Dendritic cell treated with granulocyte-macrophage colony-stimulating factor and Interleukin-4, amounts not matched to agents 40 ng/mL and 50 ng/mL, for 4 days (primary cell): Measurements from ENCODE around the gene CD34.
"Not testable (repeated sequence)": the region's sequence is repeated elsewhere in the genome, so short reads cannot be mapped to it uniquely, and the experiment has no call there.

ENCODE experiments used
- H3K27ac Mint-ChIP-seq: one replicate; pipeline ENCODE4 v1.8.0; 2022; ENCODE audit warnings: mild to moderate bottlenecking, mixed read lengths
- H3K27me3 Mint-ChIP-seq: one replicate; pipeline ENCODE4 v1.8.0; 2022; ENCODE audit warnings: mild to moderate bottlenecking, mixed read lengths
- H3K36me3 Mint-ChIP-seq: one replicate; pipeline ENCODE4 v1.8.0; 2022; ENCODE audit warnings: low read depth, mixed read lengths
- H3K4me1 Mint-ChIP-seq: one replicate; pipeline ENCODE4 v1.8.0; 2022; ENCODE audit warnings: low read depth, mixed read lengths
- H3K4me3 Mint-ChIP-seq: one replicate; pipeline ENCODE4 v1.8.0; 2022; ENCODE audit warnings: mild to moderate bottlenecking, moderate library complexity, mixed read lengths
- H3K9me3 Mint-ChIP-seq: one replicate; pipeline ENCODE4 v1.8.0; 2022; ENCODE audit warnings: mixed read lengths
- intact Hi-C: fragments of 100-400 bp; cut with micrococcal nuclease; formaldehyde crosslinking; loops from one replicate; pipeline ENCODE4 v1.15.0; 2022

The CD34 gene

DNA sequence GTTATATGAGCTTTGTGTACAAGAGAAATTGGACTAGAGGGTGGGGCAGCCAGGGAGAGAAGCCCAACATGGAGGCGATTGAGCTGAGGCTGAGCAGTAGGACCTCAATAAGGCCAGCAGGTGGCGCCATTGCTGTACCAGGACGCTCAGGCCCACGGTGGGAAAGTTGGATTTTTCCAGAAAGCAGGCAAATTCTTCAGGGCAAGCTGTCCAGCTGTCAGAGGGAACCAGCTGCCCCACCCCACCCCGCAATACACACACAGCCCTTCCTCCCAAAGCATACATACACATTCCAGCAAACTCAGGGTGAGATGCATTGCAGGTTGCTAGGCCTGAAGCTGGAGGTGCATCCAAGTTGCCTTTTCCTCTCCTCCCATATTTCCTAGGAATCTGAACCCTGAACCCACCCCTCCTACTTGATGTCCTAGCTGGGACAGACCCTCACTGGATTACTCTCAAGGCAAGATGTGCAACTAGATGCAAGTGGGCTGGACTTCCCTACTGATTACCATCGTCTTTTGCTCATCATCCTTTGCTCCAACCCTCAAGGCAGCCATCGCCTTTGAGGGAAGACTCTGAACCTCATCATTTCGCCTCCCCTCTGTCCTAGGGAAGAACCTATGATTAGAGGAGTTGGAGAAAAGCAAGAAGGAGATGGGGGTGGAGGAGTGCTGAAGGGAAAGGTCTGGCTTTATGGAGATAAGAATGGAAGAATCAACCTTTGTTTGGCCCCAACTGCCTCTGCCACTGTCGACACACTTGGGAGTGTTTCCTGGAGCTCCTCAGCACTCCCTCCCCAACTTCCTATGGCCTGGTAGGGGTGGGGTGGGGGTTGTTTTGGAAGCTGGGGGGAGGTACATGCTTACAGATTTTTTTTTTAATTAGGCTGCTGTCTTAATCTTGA lies 25.5 kb downstream of the CD34 start:
- Mint-ChIP-seq H3K9me3 (no peaks in the 10 kb centered on the region), H3K27ac (peak overlapping the region; percentile 30), H3K27me3 (peaks cover 10% of the 10 kb centered on the region), H3K36me3 (no peaks in the 10 kb centered on the region), H3K4me1 (peaks cover 64% of the 10 kb centered on the region), H3K4me3 (no peak overlapping the region)
- intact Hi-C loops = loop anchor here (1.0 to 5.0 kb wide), 3 partner anchors 58 to 113 kb away; no protein-coding TSS in a partner anchor

DNA sequence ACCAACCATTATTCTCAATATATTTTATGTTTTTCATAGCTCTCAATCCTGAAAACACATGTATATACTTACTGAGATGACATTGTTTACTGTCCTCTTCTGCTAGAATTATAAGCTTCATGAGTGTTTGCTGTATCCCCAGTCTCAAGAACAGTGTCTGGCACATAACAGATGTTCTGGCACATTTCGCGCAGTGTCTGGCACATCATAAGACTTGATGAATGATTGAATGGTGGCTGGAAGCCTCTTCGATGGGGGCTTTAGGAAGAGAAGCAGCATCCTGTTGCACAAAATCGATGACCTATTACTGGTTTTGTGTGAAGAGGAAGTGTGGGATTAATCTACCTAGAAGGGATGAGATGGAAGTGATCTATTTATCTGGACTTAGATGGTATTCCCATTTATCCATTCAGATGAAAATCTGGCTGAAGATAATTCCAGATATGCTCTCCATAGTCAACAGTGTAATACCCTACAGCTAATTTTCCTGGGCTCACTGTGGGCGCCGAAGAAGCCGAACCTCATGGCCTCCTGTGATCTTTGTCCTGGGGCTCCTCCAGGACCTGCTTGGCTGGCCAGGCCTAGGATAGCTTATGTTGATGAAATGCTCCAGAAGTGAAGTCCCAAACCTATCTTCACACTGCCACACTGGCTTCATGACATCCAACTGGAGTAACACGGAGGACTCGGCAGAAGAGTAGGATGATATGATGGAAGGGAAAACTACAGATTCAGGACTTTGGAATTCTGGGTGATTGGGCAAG lies 26.5 kb downstream of the CD34 start:
- intact Hi-C loops = loop anchor here (1.0 to 5.0 kb wide), 3 partner anchors 57 to 114 kb away; no protein-coding TSS in a partner anchor
- H3K4me3 Mint-ChIP-seq = no peak overlapping the region
- H3K27ac Mint-ChIP-seq = no peak overlapping the region
- H3K4me1 Mint-ChIP-seq = peaks cover 57% of the 10 kb centered on the region
- H3K9me3 Mint-ChIP-seq = no peaks in the 10 kb centered on the region
- no peaks in the 10 kb centered on the region for H3K36me3 Mint-ChIP-seq
- H3K27me3 Mint-ChIP-seq = peaks cover 10% of the 10 kb centered on the region

DNA sequence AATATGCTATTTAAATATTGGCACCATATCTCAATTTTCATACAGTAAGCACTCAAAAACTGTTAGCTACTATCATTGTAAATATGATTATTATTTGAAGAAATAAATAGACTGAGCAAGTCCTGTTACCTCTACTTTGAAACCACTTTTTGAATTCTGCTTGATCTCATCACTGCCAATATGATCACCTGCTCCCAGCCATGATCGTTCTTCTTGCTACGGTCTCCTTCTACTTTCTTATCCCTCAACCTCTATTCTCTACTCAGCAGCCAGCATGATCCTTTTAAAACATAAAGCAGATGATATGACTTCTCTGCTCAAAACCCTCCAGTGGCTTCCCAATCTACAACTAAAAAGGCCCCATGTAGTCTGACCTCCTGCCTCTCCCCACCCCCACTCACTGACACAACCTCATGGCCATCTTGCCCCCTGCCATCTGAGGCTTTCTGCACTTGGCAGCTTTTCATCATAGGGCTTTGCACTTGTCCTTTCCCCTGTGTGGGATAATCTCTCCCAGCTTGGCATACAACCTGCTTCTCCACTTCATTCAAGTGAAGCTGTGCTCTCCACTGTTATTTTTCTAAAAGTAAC lies 27.2 kb downstream of the CD34 start:
- no peak overlapping the region for H3K4me3 Mint-ChIP-seq
- H3K27ac Mint-ChIP-seq = no peak overlapping the region

GRCh38 chr1:207883104-207883651 lies 27.7 kb downstream of the CD34 start:
- no peaks in the 10 kb centered on the region for H3K36me3 Mint-ChIP-seq
- intact Hi-C loops = no loop called here
- peaks cover 50% of the 10 kb centered on the region for H3K4me1 Mint-ChIP-seq
- peaks cover 7% of the 10 kb centered on the region for H3K27me3 Mint-ChIP-seq
- no peak overlapping the region for H3K4me3 Mint-ChIP-seq
- H3K9me3 Mint-ChIP-seq = no peaks in the 10 kb centered on the region
- H3K27ac Mint-ChIP-seq = no peak overlapping the region

More for the DNA sequence above, 27.2 kb downstream of the CD34 start:
- intact Hi-C loops = no loop called here
- H3K36me3 Mint-ChIP-seq = no peaks in the 10 kb centered on the region
- peaks cover 56% of the 10 kb centered on the region for H3K4me1 Mint-ChIP-seq
- no peaks in the 10 kb centered on the region for H3K9me3 Mint-ChIP-seq
- H3K27me3 Mint-ChIP-seq = peaks cover 10% of the 10 kb centered on the region

DNA sequence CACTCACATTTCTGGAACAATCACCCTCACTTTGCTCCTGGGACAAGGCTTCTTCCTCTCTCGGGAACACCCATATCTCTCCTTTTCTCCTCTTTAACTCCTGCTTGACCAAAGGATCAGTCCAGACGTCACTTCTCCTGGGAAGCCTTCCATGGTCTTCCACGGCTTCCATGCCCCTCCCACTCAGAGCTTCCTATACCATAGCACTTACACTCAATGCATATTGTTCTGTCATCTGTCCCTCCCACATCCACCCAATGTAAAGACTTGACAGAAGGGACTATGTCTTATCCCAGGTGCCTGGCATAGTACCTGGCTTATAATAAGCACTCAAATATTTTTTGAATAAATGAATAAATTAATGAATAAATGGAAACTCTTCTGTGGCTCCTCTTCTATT lies 28.2 kb downstream of the CD34 start:
- Mint-ChIP-seq H3K4me1 (peaks cover 50% of the 10 kb centered on the region), H3K4me3 (no peak overlapping the region), H3K36me3 (no peaks in the 10 kb centered on the region), H3K27ac (no peak overlapping the region), H3K9me3 (no peaks in the 10 kb centered on the region), H3K27me3 (peaks cover 7% of the 10 kb centered on the region)
- intact Hi-C loops = no loop called here

GRCh38 chr1:207878939-207879338 lies 32.0 kb downstream of the CD34 start:
- H3K4me1 Mint-ChIP-seq = peaks cover 37% of the 10 kb centered on the region
- H3K27ac Mint-ChIP-seq = peak overlapping the region; percentile 16
- H3K27me3 Mint-ChIP-seq = peaks cover 1% of the 10 kb centered on the region
- intact Hi-C loops = no loop called here
- no peaks in the 10 kb centered on the region for H3K36me3 Mint-ChIP-seq
- no peaks in the 10 kb centered on the region for H3K9me3 Mint-ChIP-seq
- H3K4me3 Mint-ChIP-seq = no peak overlapping the region

GRCh38 chr1:207877914-207878313 lies 33.0 kb downstream of the CD34 start:
- H3K27ac Mint-ChIP-seq, H3K27me3 Mint-ChIP-seq, H3K36me3 Mint-ChIP-seq, intact Hi-C loops, H3K9me3 Mint-ChIP-seq, H3K4me3 Mint-ChIP-seq: not testable (repeated sequence)
- H3K4me1 Mint-ChIP-seq = peaks cover 39% of the 10 kb centered on the region

DNA sequence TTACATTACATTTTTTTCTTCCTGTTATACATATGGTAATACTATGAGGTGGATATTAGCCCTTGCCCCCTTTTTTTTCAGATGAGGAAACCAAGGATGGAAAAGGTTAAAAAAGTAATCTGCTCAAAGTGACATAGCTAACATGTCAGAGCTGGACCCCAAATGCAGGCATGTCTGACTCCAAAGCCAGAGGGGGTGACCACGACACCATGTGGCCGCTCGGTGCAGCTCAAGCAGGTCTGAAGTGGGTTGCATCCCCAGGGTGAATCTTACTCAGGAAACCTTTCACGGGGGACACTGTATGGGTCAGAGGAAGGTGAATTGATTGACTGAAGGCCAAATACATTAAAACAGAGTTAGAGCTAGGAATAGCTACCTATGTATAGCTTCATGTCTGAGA lies 34.8 kb downstream of the CD34 start:
- Mint-ChIP-seq H3K27ac (peak overlapping the region; percentile 74), H3K27me3 (no peaks in the 10 kb centered on the region), H3K9me3 (no peaks in the 10 kb centered on the region), H3K36me3 (no peaks in the 10 kb centered on the region), H3K4me1 (peaks cover 44% of the 10 kb centered on the region), H3K4me3 (no peak overlapping the region)
- intact Hi-C loops = no loop called here

GRCh38 chr1:207875532-207875931 lies 35.4 kb downstream of the CD34 start:
- no peaks in the 10 kb centered on the region for H3K27me3 Mint-ChIP-seq
- no peaks in the 10 kb centered on the region for H3K9me3 Mint-ChIP-seq
- peaks cover 50% of the 10 kb centered on the region for H3K4me1 Mint-ChIP-seq
- H3K27ac Mint-ChIP-seq = peak overlapping the region; percentile 74
- H3K36me3 Mint-ChIP-seq = no peaks in the 10 kb centered on the region
- H3K4me3 Mint-ChIP-seq = no peak overlapping the region
- intact Hi-C loops = no loop called here

DNA sequence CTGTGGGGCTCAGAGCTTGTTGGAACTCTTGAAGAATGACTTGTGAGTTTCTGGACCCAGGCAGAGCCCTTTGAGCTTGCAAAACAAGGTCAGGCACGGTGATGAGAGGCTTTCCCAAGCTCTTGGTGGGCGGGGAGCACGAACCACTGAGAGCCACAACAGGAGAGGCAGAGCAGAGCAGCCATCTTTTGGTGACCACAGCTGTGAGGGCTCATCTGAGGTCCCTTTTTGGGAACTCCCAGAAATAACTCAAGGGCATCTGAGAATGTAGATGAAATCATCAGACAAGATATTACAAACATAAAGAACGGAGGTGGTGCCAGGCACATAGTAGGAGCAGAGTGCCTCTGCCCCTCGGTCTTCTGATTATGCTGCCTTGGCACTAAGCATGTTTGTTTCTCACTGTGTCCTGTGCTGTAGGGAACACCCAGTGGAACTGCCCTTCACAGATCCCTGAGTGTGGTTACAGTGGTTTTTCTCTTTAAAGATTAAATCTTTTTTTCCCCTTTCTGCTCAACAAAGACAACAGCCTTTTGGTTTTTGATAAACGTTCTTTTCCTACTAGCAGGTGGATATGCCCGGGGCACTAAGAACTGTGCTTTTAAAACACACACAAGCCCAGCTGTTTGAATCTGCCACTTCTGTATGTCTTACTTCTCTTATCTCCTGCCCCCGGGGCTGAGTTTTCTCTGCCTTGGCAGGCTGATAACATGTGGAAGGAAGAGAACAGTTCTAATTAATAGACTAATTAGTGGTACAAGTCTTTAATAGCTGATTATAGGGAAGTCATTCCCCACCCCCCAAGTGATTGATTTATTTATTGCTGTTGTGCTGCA lies 37.7 kb downstream of the CD34 start:
- peak overlapping the region; percentile 87 for H3K27ac Mint-ChIP-seq
- H3K4me1 Mint-ChIP-seq = peaks cover 60% of the 10 kb centered on the region
- no peak overlapping the region for H3K4me3 Mint-ChIP-seq
- H3K9me3 Mint-ChIP-seq = no peaks in the 10 kb centered on the region
- no peaks in the 10 kb centered on the region for H3K27me3 Mint-ChIP-seq
- H3K36me3 Mint-ChIP-seq = peaks cover 4% of the 10 kb centered on the region
- intact Hi-C loops = no loop called here

DNA sequence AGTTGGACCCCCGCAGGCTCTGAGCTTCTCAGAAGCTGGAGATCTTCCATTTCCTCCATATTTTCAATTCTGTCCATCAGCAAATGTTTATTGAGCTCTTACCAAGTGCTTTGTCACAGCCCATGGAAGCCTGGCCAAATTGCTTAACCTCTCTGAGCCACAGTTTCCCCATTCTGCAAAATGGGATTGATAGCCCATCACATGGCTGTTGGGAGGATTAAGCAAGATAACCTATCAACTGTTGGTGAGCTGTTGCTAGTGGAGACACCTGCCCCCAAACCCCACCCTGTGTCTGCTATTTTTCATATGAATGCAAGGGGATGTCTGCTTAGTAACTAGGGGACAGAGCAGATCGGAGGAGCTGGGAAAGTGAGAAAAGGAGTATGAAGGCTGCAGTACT lies 38.3 kb downstream of the CD34 start:
- H3K36me3 Mint-ChIP-seq = peaks cover 9% of the 10 kb centered on the region
- intact Hi-C loops = no loop called here

GRCh38 chr1:207871117-207871649 lies 39.7 kb downstream of the CD34 start:
- intact Hi-C loops = no loop called here
- Mint-ChIP-seq H3K4me3 (no peak overlapping the region), H3K27me3 (no peaks in the 10 kb centered on the region), H3K36me3 (peaks cover 21% of the 10 kb centered on the region), H3K27ac (peak overlapping the region; percentile 56), H3K9me3 (no peaks in the 10 kb centered on the region), H3K4me1 (peaks cover 78% of the 10 kb centered on the region)

More for the DNA sequence above, 38.3 kb downstream of the CD34 start:
- H3K27ac Mint-ChIP-seq = peak overlapping the region; percentile 87
- H3K9me3 Mint-ChIP-seq = no peaks in the 10 kb centered on the region
- peak overlapping the region; percentile 1 for H3K4me3 Mint-ChIP-seq
- H3K4me1 Mint-ChIP-seq = peaks cover 64% of the 10 kb centered on the region
- no peaks in the 10 kb centered on the region for H3K27me3 Mint-ChIP-seq
